ENCODE data around the gene HSPA14. TPM values are rescaled to one million over a fixed set of nuclear protein-coding genes. Genes with fewer than 3 reads are reported as not detected.

The HSPA14 gene
- total RNA-seq, 6 experiments from 2014 or later, result 10.7 to 13.7 (median 13.3) TPM

- DNase-seq, result peak; percentile 65
- Mint-ChIP-seq H3K36me3 (ENCODE audit: low read depth) (peaks cover 17% of the 10 kb centered on the region; the same call in 1 of the 2 replicates), H3K4me3 (peak overlapping the region; percentile 30; the same call in 1 of the 2 replicates), H3K4me1 (ENCODE audit: low read depth) (peaks cover 38% of the 10 kb centered on the region), H3K9me3 (no peaks in the 10 kb centered on the region), H3K27me3 (ENCODE audit: insufficient read depth) (no peaks in the 10 kb centered on the region), H3K27ac (peak overlapping the region; percentile 56)
- TF ChIP-seq CTCF (IDR thresholded peaks at IDR 0.05), result no peak
Measured at GRCh38 chr10:14873090-14873760, 35.1 kb downstream of the HSPA14 start.

- Mint-ChIP-seq H3K36me3 (ENCODE audit: low read depth) (peaks cover 6% of the 10 kb centered on the region; the same call in 1 of the 2 replicates), H3K4me3 (no peak overlapping the region), H3K9me3 (no peaks in the 10 kb centered on the region), H3K27me3 (ENCODE audit: insufficient read depth) (no peaks in the 10 kb centered on the region), H3K27ac (no peak overlapping the region), H3K4me1 (ENCODE audit: low read depth) (peaks cover 48% of the 10 kb centered on the region)
- no peak for TF ChIP-seq CTCF (IDR thresholded peaks at IDR 0.05)
- no peak for DNase-seq
Measured at GRCh38 chr10:14875941-14876340, 37.8 kb downstream of the HSPA14 start.

- no peak overlapping the region for H3K27ac Mint-ChIP-seq
- H3K36me3 Mint-ChIP-seq (ENCODE audit: low read depth), result no peaks in the 10 kb centered on the region
- peaks cover 48% of the 10 kb centered on the region for H3K4me1 Mint-ChIP-seq (ENCODE audit: low read depth)
- no peak for DNase-seq
- TF ChIP-seq CTCF (IDR thresholded peaks at IDR 0.05), result no peak
- no peaks in the 10 kb centered on the region for H3K27me3 Mint-ChIP-seq (ENCODE audit: insufficient read depth)
- no peaks in the 10 kb centered on the region for H3K9me3 Mint-ChIP-seq
- peak overlapping the region; percentile 96 for H3K4me3 Mint-ChIP-seq
Measured at GRCh38 chr10:14876764-14877163, 38.7 kb downstream of the HSPA14 start.

GRCh38 chr10:14878266-14879123, 40.4 kb downstream of the HSPA14 start, which contains the start of gene SUV39H2:
TSS of gene SUV39H2 (plus strand) at chr10:14878866. CDS start at chr10:14878889, 23 bp downstream.
- Mint-ChIP-seq H3K27ac (peak within 1 kb of the TSS; percentile 90), H3K27me3 (ENCODE audit: insufficient read depth) (no peaks in the 10 kb centered on the region), H3K9me3 (no peaks in the 10 kb centered on the region), H3K4me3 (peak within 1 kb of the TSS; percentile 96), H3K4me1 (ENCODE audit: low read depth) (peaks cover 36% of the 10 kb centered on the region), H3K36me3 (ENCODE audit: low read depth) (no peaks in the 10 kb centered on the region)
- TF ChIP-seq CTCF (IDR thresholded peaks at IDR 0.05), result no peak
- DNase-seq, result peak; percentile 90

GRCh38 chr10:14879124-14879927, 41.2 kb downstream of the HSPA14 start:
- Mint-ChIP-seq H3K27me3 (ENCODE audit: insufficient read depth) (no peaks in the 10 kb centered on the region), H3K27ac (peak overlapping the region; percentile 86), H3K36me3 (ENCODE audit: low read depth) (no peaks in the 10 kb centered on the region), H3K4me1 (ENCODE audit: low read depth) (peaks cover 28% of the 10 kb centered on the region), H3K9me3 (no peaks in the 10 kb centered on the region), H3K4me3 (peak overlapping the region; percentile 96)
- TF ChIP-seq CTCF (IDR thresholded peaks at IDR 0.05), result no peak
- DNase-seq, result no peak
